Measurements from ENCODE around the gene PILRA. TPM values are rescaled to one million over a fixed set of nuclear protein-coding genes. Genes with fewer than 3 reads are reported as not detected.
"Not testable (repeated sequence)": the region's sequence is repeated elsewhere in the genome, so short reads cannot be mapped to it uniquely, and the experiment has no call there.

The PILRA gene
- total RNA-seq, 1 donor from 2014 or later: 25.8 TPM

DNA sequence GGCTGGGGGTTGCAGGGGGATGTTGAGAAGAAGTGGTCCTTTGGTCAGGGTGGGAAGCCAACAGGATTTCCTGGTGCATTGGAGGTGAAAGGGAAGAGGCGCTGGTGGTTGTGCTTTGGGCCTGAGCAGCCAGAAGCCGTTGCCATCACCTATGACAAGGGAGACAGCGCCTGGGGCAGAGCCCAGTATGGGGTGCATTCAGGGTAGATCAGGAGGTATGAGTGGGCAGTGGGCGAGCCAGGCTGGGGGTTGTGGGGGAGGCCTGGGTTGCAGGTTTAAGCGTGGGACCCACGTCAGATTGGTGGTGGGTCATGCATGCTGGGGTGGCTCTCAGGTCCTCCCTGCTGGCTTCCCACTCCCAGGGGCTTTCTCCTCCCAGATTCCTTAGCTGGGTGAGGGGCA is 21.6 kb upstream of the PILRA start:
- no peak for DNase-seq (ENCODE audit: low spot score in 2 of 2)
- H3K27ac ChIP-seq: no peak overlapping the region
- no peak overlapping the region for H3K4me3 ChIP-seq
- no peaks in the 10 kb centered on the region for H3K4me1 ChIP-seq
- no peaks in the 10 kb centered on the region for H3K9me3 ChIP-seq
- intact Hi-C loops (cut with DNase I): no loop called here
- TF ChIP-seq, protein P1, sequence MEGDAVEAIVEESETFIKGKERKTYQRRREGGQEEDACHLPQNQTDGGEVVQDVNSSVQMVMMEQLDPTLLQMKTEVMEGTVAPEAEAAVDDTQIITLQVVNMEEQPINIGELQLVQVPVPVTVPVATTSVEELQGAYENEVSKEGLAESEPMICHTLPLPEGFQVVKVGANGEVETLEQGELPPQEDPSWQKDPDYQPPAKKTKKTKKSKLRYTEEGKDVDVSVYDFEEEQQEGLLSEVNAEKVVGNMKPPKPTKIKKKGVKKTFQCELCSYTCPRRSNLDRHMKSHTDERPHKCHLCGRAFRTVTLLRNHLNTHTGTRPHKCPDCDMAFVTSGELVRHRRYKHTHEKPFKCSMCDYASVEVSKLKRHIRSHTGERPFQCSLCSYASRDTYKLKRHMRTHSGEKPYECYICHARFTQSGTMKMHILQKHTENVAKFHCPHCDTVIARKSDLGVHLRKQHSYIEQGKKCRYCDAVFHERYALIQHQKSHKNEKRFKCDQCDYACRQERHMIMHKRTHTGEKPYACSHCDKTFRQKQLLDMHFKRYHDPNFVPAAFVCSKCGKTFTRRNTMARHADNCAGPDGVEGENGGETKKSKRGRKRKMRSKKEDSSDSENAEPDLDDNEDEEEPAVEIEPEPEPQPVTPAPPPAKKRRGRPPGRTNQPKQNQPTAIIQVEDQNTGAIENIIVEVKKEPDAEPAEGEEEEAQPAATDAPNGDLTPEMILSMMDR (IDR thresholded peaks at IDR 0.05): no peak
- H3K27me3 ChIP-seq: no peaks in the 10 kb centered on the region
- H3K36me3 ChIP-seq: peaks cover 94 to 95% of the 10 kb centered on the region in 2 donors

DNA sequence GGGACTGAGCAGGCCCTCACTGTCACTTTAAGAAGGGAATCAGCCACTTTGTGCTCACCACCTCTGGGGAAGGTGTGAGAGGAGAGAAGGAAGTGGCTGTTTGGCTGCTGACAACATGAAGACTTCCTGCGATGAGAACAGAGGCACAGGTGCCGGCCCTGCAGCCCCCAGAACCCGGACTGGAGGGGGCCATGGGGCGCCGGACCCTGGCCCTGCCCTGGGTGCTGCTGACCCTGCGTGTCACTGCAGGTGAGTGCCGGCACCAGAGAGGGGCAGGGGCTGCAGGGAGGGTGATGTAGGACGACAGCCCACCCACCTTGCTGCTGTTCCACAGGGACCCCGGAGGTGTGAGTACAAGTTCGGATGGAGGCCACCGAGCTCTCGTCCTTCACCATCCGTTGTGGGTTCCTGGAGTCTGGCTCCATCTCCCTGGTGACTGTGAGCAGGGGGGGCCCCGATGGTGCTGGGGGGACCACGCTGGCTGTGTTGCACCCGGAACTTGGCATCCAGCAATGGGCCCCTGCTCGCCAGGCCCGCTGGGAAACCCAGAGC is 21.0 kb upstream of the PILRA start:
- H3K27ac ChIP-seq; H3K9me3 ChIP-seq; DNase-seq (ENCODE audit: low spot score in 2 of 2); intact Hi-C loops (cut with DNase I); H3K4me1 ChIP-seq; H3K4me3 ChIP-seq; H3K27me3 ChIP-seq: not testable (repeated sequence)
- peaks cover 93 to 94% of the 10 kb centered on the region in 2 donors for H3K36me3 ChIP-seq

DNA sequence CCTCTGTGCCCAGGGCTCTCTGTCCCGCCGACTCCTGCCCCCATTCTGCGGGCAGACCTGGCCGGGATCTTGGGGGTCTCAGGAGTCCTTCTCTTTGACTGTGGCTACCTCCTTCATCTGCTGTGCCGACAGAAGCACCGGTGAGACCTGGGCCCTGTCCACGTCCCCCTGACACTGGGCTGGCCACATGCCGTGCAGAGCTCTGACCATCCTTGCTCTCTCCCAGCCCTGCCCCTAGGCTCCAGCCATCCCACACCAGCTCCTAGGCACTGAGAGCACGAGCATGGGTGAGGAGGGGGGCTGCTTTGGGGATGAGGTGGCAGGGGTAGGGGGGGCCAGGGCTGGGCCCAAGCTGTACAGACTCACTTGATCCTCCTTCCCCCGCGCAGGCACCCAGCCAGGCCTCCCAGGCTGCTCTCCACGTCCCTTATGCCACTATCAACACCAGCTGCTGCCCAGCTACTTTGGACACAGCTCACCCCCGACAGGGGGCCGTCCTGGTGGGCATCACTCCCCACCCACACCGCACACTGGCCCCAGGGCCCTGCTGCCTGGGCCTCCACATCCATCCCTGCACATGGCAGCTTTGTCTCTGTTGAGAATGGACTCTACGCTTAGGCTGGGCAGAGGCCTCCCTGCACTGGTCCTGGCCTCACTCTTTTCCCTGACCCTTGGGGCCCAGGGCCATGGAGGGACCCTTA is 20.2 kb upstream of the PILRA start:
- intact Hi-C loops (cut with DNase I): no loop called here
- H3K36me3 ChIP-seq: peaks cover 91 to 93% of the 10 kb centered on the region in 2 donors
- H3K9me3 ChIP-seq: no peaks in the 10 kb centered on the region

DNA sequence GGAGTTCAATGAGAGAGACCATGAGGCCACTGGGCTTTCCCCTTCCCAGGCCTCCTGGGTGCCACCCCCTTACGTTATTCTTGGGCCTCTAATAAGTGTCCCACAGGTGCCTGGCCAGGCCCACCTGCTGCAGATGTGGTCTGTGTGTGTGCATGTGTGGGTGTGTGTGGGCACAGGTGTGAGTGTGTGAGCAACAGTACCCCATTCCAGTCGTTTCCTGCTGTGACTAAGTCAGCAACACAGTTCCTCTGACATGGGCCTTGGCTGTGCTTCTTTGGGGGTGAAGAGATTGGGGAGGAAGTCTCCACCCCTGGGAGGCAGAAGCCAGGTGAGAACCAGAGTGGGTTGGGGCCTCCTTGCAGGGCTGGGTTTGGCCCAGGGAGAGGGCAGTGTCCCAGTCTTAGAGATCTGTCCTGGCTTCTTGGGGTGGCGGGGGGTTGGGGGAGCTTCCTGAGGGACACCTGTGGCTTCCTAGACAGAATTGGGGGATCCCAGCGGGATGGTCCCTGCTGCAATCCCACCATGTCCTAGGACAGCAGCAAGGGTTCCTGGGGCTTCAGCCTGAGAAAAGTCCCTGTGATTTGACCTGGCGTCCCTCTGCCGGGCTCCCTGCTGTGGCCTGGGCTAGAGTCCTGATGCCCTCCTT is 19.5 kb upstream of the PILRA start:
- intact Hi-C loops (cut with DNase I): no loop called here
- Histone ChIP-seq H3K27ac (no peak overlapping the region), H3K9me3 (no peaks in the 10 kb centered on the region), H3K36me3 (peaks cover 91 to 93% of the 10 kb centered on the region in 2 donors), H3K4me3 (no peak overlapping the region), H3K27me3 (no peaks in the 10 kb centered on the region), H3K4me1 (no peaks in the 10 kb centered on the region)
- DNase-seq (ENCODE audit: low spot score in 2 of 2): no peak
- TF ChIP-seq, protein P1 (IDR thresholded peaks at IDR 0.05): no peak

More for the DNA sequence above, 20.2 kb upstream of the PILRA start:
- Histone ChIP-seq H3K4me1 (no peaks in the 10 kb centered on the region), H3K27ac (no peak overlapping the region), H3K4me3 (no peak overlapping the region), H3K27me3 (no peaks in the 10 kb centered on the region)
- DNase-seq (ENCODE audit: low spot score in 2 of 2): no peak
- TF ChIP-seq, protein P1 (IDR thresholded peaks at IDR 0.05): no peak

DNA sequence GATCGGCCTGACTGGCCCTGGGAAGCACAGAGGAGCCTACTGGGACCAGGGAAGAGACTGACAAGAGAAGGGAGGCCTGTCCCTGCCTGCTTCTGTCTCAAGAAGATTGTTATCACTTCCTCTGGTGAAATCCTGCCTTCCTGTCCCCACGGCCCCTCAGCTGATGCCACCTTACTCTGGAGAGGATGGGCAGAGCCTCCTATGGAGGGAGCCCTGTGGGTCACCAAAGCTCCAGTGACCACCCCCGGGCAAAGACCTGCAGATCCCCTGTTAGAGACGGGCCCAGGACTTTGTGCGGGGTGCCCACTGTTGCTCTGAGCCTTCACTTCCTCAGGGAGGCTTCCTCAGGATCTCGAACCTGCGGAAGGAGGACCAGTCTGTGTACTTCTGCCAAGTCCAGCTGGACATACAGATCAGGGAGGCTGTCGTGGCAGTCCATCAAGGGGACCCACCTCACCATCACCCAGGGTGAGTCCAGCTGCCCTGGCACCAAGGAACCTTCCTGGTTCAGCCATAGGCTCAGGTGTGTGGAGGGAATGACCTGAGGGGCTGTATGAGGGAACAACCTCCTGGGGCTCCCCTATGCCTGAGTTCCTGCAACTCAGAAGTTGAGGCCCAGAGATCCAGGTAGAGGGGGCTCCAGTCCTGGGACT is 16.7 kb upstream of the PILRA start:
- no peaks in the 10 kb centered on the region for H3K4me1 ChIP-seq
- H3K4me3 ChIP-seq: no peak overlapping the region
- no peak overlapping the region for H3K27ac ChIP-seq
- intact Hi-C loops (cut with DNase I): no loop called here
- H3K36me3 ChIP-seq: peaks cover 93 to 95% of the 10 kb centered on the region in 2 donors
- H3K27me3 ChIP-seq: no peaks in the 10 kb centered on the region
- DNase-seq (ENCODE audit: low spot score in 2 of 2): no peak
- H3K9me3 ChIP-seq: no peaks in the 10 kb centered on the region
- TF ChIP-seq, protein P1 (IDR thresholded peaks at IDR 0.05): no peak

DNA sequence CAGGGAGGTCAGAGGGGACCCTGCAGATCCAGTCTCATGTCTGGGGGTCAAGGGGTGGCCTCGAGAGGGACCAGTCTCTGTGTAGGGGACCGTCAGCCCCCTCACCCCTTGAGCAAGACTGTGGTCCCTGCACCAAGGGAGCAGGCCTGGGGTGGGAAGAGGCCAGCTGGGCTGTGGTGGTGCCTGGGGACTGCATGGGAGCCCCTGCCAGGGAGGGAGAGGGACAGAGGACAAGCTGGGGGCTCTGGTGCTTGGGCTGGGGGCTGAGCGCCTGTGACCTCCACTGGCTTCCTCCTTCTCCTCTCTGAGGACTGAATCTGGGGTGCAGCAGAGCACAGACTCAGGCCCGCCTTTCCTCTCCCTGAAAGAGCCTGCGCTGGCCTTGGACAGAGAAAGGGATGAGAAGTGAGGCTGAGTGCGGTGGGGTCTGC is 16.1 kb upstream of the PILRA start:
- H3K9me3 ChIP-seq: no peaks in the 10 kb centered on the region
- peaks cover 95 to 96% of the 10 kb centered on the region in 2 donors for H3K36me3 ChIP-seq
- no peaks in the 10 kb centered on the region for H3K4me1 ChIP-seq
- no peak overlapping the region for H3K4me3 ChIP-seq
- no peak overlapping the region for H3K27ac ChIP-seq
- no peaks in the 10 kb centered on the region for H3K27me3 ChIP-seq
- intact Hi-C loops (cut with DNase I): no loop called here
- DNase-seq (ENCODE audit: low spot score in 2 of 2): no peak
- TF ChIP-seq, protein P1 (IDR thresholded peaks at IDR 0.05): no peak

All from ascending aorta (tissue), 2 donors.